Measurements from ENCODE around the gene BRMS1. TPM values are rescaled to one million over a fixed set of nuclear protein-coding genes. Genes with fewer than 3 reads are reported as not detected.

BRMS1 gene
- total RNA-seq, 1 donor from 2014 or later: 32.1 TPM

DNA sequence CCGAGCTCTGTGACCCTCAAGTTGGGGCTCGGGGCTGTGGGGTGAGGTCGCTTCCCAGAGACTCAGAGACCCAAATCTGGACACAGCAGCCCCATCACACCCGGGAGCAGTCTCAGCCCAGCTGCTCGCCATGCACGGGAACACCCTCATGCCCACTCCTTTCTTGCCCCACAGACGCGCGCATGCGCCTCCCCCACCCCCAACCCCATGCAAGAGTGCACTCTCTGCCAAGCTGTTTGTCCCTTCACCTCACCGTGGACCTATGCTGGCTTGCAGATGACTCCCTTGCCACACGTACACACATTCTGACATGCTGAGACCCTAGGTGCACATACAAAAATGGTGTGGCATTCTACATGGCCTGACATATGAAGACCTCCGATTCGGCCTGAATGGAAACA, 27.6 kb downstream of the BRMS1 start:
- peak; percentile 72 for DNase-seq
- H3K36me3 ChIP-seq: no peaks in the 10 kb centered on the region
- TF ChIP-seq, protein P1, sequence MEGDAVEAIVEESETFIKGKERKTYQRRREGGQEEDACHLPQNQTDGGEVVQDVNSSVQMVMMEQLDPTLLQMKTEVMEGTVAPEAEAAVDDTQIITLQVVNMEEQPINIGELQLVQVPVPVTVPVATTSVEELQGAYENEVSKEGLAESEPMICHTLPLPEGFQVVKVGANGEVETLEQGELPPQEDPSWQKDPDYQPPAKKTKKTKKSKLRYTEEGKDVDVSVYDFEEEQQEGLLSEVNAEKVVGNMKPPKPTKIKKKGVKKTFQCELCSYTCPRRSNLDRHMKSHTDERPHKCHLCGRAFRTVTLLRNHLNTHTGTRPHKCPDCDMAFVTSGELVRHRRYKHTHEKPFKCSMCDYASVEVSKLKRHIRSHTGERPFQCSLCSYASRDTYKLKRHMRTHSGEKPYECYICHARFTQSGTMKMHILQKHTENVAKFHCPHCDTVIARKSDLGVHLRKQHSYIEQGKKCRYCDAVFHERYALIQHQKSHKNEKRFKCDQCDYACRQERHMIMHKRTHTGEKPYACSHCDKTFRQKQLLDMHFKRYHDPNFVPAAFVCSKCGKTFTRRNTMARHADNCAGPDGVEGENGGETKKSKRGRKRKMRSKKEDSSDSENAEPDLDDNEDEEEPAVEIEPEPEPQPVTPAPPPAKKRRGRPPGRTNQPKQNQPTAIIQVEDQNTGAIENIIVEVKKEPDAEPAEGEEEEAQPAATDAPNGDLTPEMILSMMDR (IDR thresholded peaks at IDR 0.05): no peak
- H3K4me3 ChIP-seq: peak overlapping the region; percentile 39
- no peaks in the 10 kb centered on the region for H3K27me3 ChIP-seq
- H3K4me1 ChIP-seq: peaks cover 30% of the 10 kb centered on the region
- no peak for ATAC-seq
- peak overlapping the region; percentile 73 for H3K27ac ChIP-seq
- no peaks in the 10 kb centered on the region for H3K9me3 ChIP-seq
- intact Hi-C loops (cut with DNase I): loop anchor here (10.0 kb wide), 1 partner anchor 67 kb away; no protein-coding TSS in a partner anchor

DNA sequence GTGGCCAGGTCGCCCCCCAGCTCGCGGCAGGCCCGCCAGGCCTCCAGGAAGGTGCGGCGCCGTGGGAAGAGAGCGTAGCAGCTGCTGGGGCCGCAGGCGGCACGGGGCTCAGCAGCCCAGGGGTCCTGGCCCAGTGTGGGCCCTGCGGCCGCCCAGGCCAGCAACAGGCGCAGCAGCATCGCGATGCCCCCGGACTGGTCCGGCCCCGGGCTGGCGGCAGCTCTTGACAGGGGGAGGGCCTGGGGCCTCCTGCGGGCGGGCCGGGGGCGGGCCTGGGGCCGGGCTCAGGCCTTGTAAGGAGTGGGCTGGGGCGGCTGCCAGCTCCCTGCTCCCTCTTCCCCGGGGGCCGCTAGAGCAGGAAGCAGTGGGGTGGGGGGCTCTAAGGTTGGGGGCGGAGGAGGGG, 28.1 kb downstream of the BRMS1 start, which contains the start of gene CD248:
Gene CD248 (minus strand): TSS at position 196 of the 403 bp plus-strand sequence. CDS start 17 bp downstream, at position 179.
- Histone ChIP-seq H3K27ac (peak within 1 kb of the TSS; percentile 73), H3K4me3 (peak within 1 kb of the TSS; percentile 39), H3K36me3 (no peaks in the 10 kb centered on the region), H3K9me3 (no peaks in the 10 kb centered on the region), H3K27me3 (no peaks in the 10 kb centered on the region), H3K4me1 (peaks cover 30% of the 10 kb centered on the region)
- intact Hi-C loops (cut with DNase I): loop anchor here (10.0 kb wide), 1 partner anchor 68 kb away; no protein-coding TSS in a partner anchor
- TF ChIP-seq, protein P1 (IDR thresholded peaks at IDR 0.05): no peak
- DNase-seq: peak; percentile 76
- no peak for ATAC-seq

DNA sequence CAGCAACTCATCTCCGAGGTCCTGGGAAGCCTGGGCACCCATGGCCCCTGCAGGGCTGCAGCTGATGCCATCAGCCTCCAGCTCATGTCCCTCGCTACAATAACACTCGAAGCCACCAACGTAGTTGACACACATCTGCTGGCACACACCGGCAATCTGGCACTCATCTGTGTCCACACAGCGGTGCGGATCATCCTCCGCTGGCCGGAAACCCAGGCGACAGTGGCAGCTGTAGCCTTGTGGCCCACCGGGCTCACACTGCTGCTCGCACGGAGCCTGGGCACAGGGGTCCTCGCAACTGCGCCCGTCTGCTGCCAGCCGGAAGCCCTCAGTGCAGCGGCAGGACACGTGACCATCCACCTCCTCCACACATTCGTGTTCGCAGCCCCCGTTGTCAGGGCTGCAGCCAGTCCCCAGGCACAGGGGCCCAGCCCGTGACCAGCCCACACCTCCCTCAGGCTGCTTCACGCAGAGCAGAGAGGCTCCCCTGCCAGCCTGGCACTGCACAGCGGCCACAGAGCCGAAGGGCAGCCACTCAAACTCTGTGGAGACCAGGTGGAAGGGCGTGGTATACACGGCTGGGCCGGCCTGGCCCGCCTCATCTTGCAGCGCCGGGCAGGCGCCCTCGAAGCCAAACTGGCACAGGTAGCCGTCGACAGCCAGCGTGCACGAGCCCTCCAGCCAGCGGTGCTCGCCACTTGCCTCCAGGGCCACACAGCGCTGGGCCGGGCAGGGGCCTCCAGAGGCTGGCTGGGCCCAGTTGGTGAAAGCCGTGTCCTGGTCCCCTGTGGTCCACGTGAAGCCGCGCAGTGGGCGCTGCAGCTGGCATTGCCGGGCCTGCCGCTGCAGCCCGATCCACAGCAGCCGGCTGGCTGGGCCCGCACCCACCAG, 28.7 kb downstream of the BRMS1 start:
- H3K9me3 ChIP-seq: no peaks in the 10 kb centered on the region
- TF ChIP-seq, protein P1 (IDR thresholded peaks at IDR 0.05): no peak
- DNase-seq (peak; percentile 63), ATAC-seq (no peak)
- H3K4me3 ChIP-seq: peak overlapping the region; percentile 39
- no peaks in the 10 kb centered on the region for H3K36me3 ChIP-seq
- peak overlapping the region; percentile 70 for H3K27ac ChIP-seq
- no peaks in the 10 kb centered on the region for H3K27me3 ChIP-seq
- peaks cover 30% of the 10 kb centered on the region for H3K4me1 ChIP-seq
- intact Hi-C loops (cut with DNase I): loop anchor here (10.0 kb wide), 1 partner anchor 69 kb away; no protein-coding TSS in a partner anchor

DNA sequence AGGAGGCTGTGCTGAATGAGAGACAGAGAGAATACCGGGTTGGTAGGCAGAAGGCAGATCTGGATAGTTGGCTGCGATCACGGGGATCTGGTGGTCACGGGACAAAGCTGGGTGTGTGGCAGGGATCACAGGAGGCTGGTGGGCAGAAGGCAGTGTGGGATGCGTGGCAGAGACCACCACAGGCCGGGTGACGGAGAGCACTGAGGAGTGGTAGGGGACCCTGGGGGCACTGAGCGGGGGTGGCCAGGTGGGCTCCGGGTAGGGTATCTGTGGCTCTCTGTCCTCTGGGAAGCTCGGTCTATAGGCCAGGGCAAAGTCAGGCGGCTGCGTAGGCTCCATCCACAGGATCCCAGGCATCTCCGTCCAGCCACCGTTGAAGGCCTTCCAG, 29.4 kb downstream of the BRMS1 start:
- ATAC-seq (no peak), DNase-seq (no peak)
- no peaks in the 10 kb centered on the region for H3K9me3 ChIP-seq
- no peaks in the 10 kb centered on the region for H3K27me3 ChIP-seq
- H3K4me3 ChIP-seq: peak overlapping the region; percentile 39
- intact Hi-C loops (cut with DNase I): loop anchor here (10.0 kb wide), 1 partner anchor 69 kb away; no protein-coding TSS in a partner anchor
- peaks cover 30% of the 10 kb centered on the region for H3K4me1 ChIP-seq
- H3K27ac ChIP-seq: no peak overlapping the region
- H3K36me3 ChIP-seq: no peaks in the 10 kb centered on the region
- TF ChIP-seq, protein P1 (IDR thresholded peaks at IDR 0.05): no peak

DNA sequence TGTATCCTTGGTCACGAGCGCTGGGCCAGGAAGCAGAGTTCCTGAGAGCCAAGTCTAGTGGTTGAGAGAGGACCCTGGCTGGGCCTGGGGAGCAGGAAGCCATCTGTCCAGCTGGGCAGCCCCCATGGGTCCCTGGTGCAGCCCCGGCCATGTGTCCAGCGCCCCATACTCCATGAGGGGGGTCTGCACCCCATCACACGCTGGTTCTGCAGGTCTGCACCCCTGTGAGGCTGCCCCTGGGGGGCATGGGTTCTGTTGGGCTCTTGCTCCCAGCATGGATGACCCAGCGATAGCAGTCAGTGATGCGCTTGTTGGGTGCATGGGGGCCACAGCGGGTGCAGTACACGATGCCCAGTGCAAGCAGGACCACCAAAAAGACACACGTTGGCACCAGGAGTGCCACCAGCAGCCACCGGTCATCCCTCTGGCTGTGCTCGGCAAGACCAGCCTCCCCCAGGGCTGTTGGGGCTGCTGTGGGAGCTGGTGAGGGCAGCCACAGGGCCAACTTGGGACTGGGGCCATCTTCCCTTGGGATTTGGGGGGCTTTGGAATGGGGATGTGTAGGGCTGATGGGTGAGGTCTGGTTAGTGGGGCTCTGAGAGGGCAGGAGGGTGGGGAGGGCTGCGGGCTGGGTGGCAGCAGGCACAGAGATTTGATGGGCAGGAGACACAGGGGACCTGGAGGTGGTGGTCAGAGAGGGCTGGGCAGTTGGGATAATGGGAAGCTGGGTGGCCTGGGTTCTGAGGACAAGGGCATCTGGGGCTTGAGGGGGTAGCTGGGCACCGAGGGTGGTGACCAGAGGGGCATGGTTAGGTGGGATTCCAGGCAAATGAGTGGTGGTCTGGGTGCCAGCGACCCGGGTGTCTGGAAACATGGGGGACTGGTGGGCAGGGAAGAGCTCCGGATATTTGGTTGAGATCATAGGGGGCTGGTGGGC, 30.1 kb downstream of the BRMS1 start:
- H3K4me3 ChIP-seq: peak overlapping the region; percentile 65
- H3K27me3 ChIP-seq: no peaks in the 10 kb centered on the region
- intact Hi-C loops (cut with DNase I): loop anchor here (10.0 kb wide), 1 partner anchor 70 kb away; no protein-coding TSS in a partner anchor
- ATAC-seq (no peak), DNase-seq (peak; percentile 64)
- TF ChIP-seq, protein P1 (IDR thresholded peaks at IDR 0.05): no peak
- no peaks in the 10 kb centered on the region for H3K9me3 ChIP-seq
- H3K27ac ChIP-seq: peak overlapping the region; percentile 84
- peaks cover 30% of the 10 kb centered on the region for H3K4me1 ChIP-seq
- H3K36me3 ChIP-seq: no peaks in the 10 kb centered on the region

Data from upper lobe of right lung (tissue), 1 donor.